Large intestine (tissue), 3 donors: ENCODE results near the gene KCNJ5. TPM values are rescaled to one million over a fixed set of nuclear protein-coding genes. Genes with fewer than 3 reads are reported as not detected.

Experiments used
- DNase-seq, 2 donors: peaks; one replicate each; pipeline versions ENCODE4 v3.0.0 to v3.0.0-alpha.2; 2013
- H3K27ac ChIP-seq: one replicate; pipeline ENCODE4 v1.5.1; 2013; ENCODE audit warnings: low read length
- H3K27me3 ChIP-seq: 2 replicates; pipeline ENCODE4 v1.6.1; 2013; ENCODE audit warnings: low read length; ENCODE audit not compliant: control insufficient read depth, insufficient read depth
- H3K36me3 ChIP-seq: 2 replicates; pipeline ENCODE4 v1.6.1; 2013; ENCODE audit warnings: low read length; ENCODE audit not compliant: control insufficient read depth, insufficient read depth
- H3K4me1 ChIP-seq: one replicate; pipeline ENCODE4 v1.6.1; 2013; ENCODE audit warnings: low read length; ENCODE audit not compliant: control insufficient read depth, insufficient read depth
- H3K4me3 ChIP-seq: one replicate; pipeline ENCODE4 v1.5.1; 2013; ENCODE audit warnings: low read length
- H3K9me3 ChIP-seq: one replicate; pipeline ENCODE4 v1.6.1; 2013; ENCODE audit warnings: mild to moderate bottlenecking, low read depth, low read length, moderate library complexity; ENCODE audit not compliant: control insufficient read depth
- WGBS: methylation state at CpG from one replicate; pipeline ENCODE4 v1.1.5; 2013; ENCODE audit warnings: low lambda C conversion rate; ENCODE audit not compliant: insufficient coverage; 5-methylcytosine and 5-hydroxymethylcytosine counted together
- polyA plus RNA-seq: library from polyadenylated mRNA; unstranded; fragments of 120-200 nt; gene quantifications from one replicate; pipeline ENCODE4 v1.2.1, GENCODE V29; 2013

Gene KCNJ5
- polyA plus RNA-seq, 1 donor, result 2.6 TPM

GRCh38 chr11:128931066-128931465 is 39.9 kb downstream of the KCNJ5 start:
- no peak overlapping the region for H3K4me3 ChIP-seq
- no CpG with 5 or more reads among the region's 3 CpGs for WGBS
- H3K4me1 ChIP-seq, result no peaks in the 10 kb centered on the region
- peaks cover 13% of the 10 kb centered on the region for H3K27me3 ChIP-seq
- no peak for DNase-seq
- no peaks in the 10 kb centered on the region for H3K36me3 ChIP-seq
- no peaks in the 10 kb centered on the region for H3K9me3 ChIP-seq
- H3K27ac ChIP-seq, result no peak overlapping the region

GRCh38 chr11:128931668-128932067 is 40.5 kb downstream of the KCNJ5 start:
- no peak overlapping the region for H3K27ac ChIP-seq
- WGBS, result no CpG with 5 or more reads among the region's 6 CpGs
- DNase-seq, result no peak
- no peak overlapping the region for H3K4me3 ChIP-seq
- H3K36me3 ChIP-seq, result no peaks in the 10 kb centered on the region
- no peaks in the 10 kb centered on the region for H3K4me1 ChIP-seq
- no peaks in the 10 kb centered on the region for H3K9me3 ChIP-seq
- peaks cover 13% of the 10 kb centered on the region for H3K27me3 ChIP-seq

- no peak for DNase-seq
- WGBS, result no CpG with 5 or more reads among the region's 7 CpGs
- Histone ChIP-seq H3K4me1 (no peaks in the 10 kb centered on the region), H3K9me3 (no peaks in the 10 kb centered on the region), H3K27me3 (peaks cover 3% of the 10 kb centered on the region), H3K36me3 (no peaks in the 10 kb centered on the region), H3K4me3 (no peak overlapping the region), H3K27ac (no peak overlapping the region)
These were observed 42.5 kb downstream of the KCNJ5 start for GRCh38 chr11:128933481-128934178.

GRCh38 chr11:128934351-128934750 is 43.2 kb downstream of the KCNJ5 start:
- no CpG with 5 or more reads among the region's 7 CpGs for WGBS
- no peak for DNase-seq
- H3K36me3 ChIP-seq, result no peaks in the 10 kb centered on the region
- H3K9me3 ChIP-seq, result no peaks in the 10 kb centered on the region
- no peak overlapping the region for H3K4me3 ChIP-seq
- peaks cover under 1% of the 10 kb centered on the region for H3K27me3 ChIP-seq
- no peaks in the 10 kb centered on the region for H3K4me1 ChIP-seq
- H3K27ac ChIP-seq, result no peak overlapping the region

- no peaks in the 10 kb centered on the region for H3K4me1 ChIP-seq
These were observed 43.8 kb downstream of the KCNJ5 start for GRCh38 chr11:128934926-128935325.

DNA sequence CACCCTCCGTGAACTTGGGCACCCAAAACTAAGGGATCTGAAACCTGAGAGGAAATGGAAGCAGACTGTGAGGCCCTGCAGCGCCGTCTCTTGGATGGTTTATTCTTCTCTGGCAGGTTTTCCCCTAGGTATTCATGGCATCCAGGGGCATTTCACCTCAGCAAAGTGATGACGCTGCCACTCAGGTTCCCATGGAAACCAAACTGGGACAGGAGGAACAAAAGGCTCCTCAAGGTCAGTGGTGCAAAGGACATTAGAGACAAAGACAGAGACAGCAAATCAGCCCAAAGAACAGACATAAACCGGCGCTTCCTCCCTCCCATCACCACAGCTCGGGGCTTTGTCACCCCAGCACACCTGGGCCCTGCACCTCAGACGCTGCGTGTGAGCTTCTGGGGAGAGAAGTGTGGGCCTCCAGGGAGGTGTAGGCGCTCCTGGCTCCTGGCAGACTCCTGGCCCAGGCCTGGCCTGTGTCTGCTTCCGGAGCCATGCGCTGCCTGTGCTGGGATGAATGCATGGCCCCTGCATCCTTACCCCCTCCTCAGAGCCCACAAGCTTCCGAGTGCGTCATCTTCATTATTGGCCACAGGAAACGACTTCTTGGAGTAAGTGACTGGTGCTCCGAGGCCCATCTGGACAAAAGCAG is 45.6 kb downstream of the KCNJ5 start:
- Histone ChIP-seq H3K27me3 (no peaks in the 10 kb centered on the region), H3K27ac (no peak overlapping the region), H3K4me3 (no peak overlapping the region), H3K4me1 (no peaks in the 10 kb centered on the region), H3K36me3 (no peaks in the 10 kb centered on the region), H3K9me3 (no peaks in the 10 kb centered on the region)
- DNase-seq, result peak; percentile 21 to 22
- no CpG with 5 or more reads among the region's 16 CpGs for WGBS

More at GRCh38 chr11:128934926-128935325, 43.8 kb downstream of the KCNJ5 start:
- no peaks in the 10 kb centered on the region for H3K27me3 ChIP-seq
- no peak for DNase-seq
- H3K36me3 ChIP-seq, result no peaks in the 10 kb centered on the region
- no peak overlapping the region for H3K4me3 ChIP-seq
- WGBS, result no CpG with 5 or more reads among the region's 10 CpGs
- no peak overlapping the region for H3K27ac ChIP-seq
- H3K9me3 ChIP-seq, result no peaks in the 10 kb centered on the region

GRCh38 chr11:128937480-128937879 is 46.3 kb downstream of the KCNJ5 start:
- H3K9me3 ChIP-seq, result no peaks in the 10 kb centered on the region
- H3K4me1 ChIP-seq, result no peaks in the 10 kb centered on the region
- H3K36me3 ChIP-seq, result no peaks in the 10 kb centered on the region
- no peak for DNase-seq
- no peak overlapping the region for H3K4me3 ChIP-seq
- H3K27me3 ChIP-seq, result no peaks in the 10 kb centered on the region
- no peak overlapping the region for H3K27ac ChIP-seq
- WGBS, result no CpG with 5 or more reads among the region's 9 CpGs

GRCh38 chr11:128938156-128938885 is 47.2 kb downstream of the KCNJ5 start:
- no peak for DNase-seq
- Histone ChIP-seq H3K9me3 (no peaks in the 10 kb centered on the region), H3K27ac (no peak overlapping the region), H3K4me3 (no peak overlapping the region), H3K36me3 (no peaks in the 10 kb centered on the region), H3K4me1 (no peaks in the 10 kb centered on the region), H3K27me3 (no peaks in the 10 kb centered on the region)
- 100% methylated on average over 1 of the region's 16 CpGs for WGBS

GRCh38 chr11:128939591-128939990 is 48.4 kb downstream of the KCNJ5 start:
- Histone ChIP-seq H3K36me3 (no peaks in the 10 kb centered on the region), H3K27me3 (no peaks in the 10 kb centered on the region), H3K27ac (no peak overlapping the region), H3K4me1 (no peaks in the 10 kb centered on the region), H3K9me3 (no peaks in the 10 kb centered on the region), H3K4me3 (no peak overlapping the region)
- no peak for DNase-seq
- 70% methylated on average over 2 of the region's 11 CpGs for WGBS

DNA sequence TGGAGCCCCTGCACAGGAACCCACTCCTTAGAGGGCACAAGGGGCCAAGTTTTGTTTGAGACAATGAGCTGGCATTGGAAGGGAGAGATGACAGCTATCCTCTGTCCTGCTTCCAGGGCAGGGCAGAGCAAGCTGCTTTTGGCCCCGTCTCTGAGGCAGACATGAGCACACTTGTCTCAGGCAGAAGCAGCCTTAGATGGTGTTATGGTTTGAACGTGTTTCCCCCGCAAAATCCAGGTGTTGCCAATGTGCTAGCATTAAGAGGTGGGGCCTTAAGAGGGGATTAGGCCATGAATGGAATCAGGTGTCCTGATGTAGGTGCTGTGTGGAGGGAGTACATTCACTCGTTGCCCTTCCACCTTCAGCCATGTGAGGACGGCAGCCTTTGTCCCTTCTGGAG is 49.0 kb downstream of the KCNJ5 start:
- H3K36me3 ChIP-seq, result no peaks in the 10 kb centered on the region
- H3K27ac ChIP-seq, result no peak overlapping the region
- WGBS, result no CpG with 5 or more reads among the region's 5 CpGs
- H3K9me3 ChIP-seq, result no peaks in the 10 kb centered on the region
- H3K4me1 ChIP-seq, result no peaks in the 10 kb centered on the region
- H3K4me3 ChIP-seq, result no peak overlapping the region
- DNase-seq, result no peak
- no peaks in the 10 kb centered on the region for H3K27me3 ChIP-seq
